ENCODE measurements around the gene CD93. TPM values are rescaled to one million over a fixed set of nuclear protein-coding genes. Genes with fewer than 3 reads are reported as not detected.

Gene CD93
- total RNA-seq, 1 experiment from 2014 or later: not detected

GRCh38 chr20:23060629-23061028 is 25.5 kb downstream of the CD93 start:
- DNase-seq: no peak
- H3K27me3 ChIP-seq: no peaks in the 10 kb centered on the region
- H3K9me3 ChIP-seq: no peaks in the 10 kb centered on the region
- H3K4me3 ChIP-seq: no peak overlapping the region
- no peaks in the 10 kb centered on the region for H3K36me3 ChIP-seq

- no peaks in the 10 kb centered on the region for H3K27me3 ChIP-seq
- H3K9me3 ChIP-seq: no peaks in the 10 kb centered on the region
- no peak overlapping the region for H3K4me3 ChIP-seq
- no peaks in the 10 kb centered on the region for H3K36me3 ChIP-seq
- DNase-seq: no peak
Observed at GRCh38 chr20:23059846-23060245, 26.3 kb downstream of the CD93 start.

- no peaks in the 10 kb centered on the region for H3K9me3 ChIP-seq
- no peak for DNase-seq
- no peaks in the 10 kb centered on the region for H3K27me3 ChIP-seq
- H3K36me3 ChIP-seq: no peaks in the 10 kb centered on the region
- no peak overlapping the region for H3K4me3 ChIP-seq
Observed at GRCh38 chr20:23059001-23059400, 27.1 kb downstream of the CD93 start.

- Histone ChIP-seq H3K4me3 (no peak overlapping the region), H3K36me3 (no peaks in the 10 kb centered on the region), H3K9me3 (no peaks in the 10 kb centered on the region), H3K27me3 (no peaks in the 10 kb centered on the region)
- no peak for DNase-seq
Observed at GRCh38 chr20:23058240-23058639, 27.9 kb downstream of the CD93 start.

GRCh38 chr20:23052904-23053303 is 33.2 kb downstream of the CD93 start:
- DNase-seq: no peak
- no peaks in the 10 kb centered on the region; the same call in 1 of the 2 replicates for H3K27me3 ChIP-seq
- H3K36me3 ChIP-seq: no peaks in the 10 kb centered on the region
- no peak overlapping the region for H3K4me3 ChIP-seq
- H3K9me3 ChIP-seq: no peaks in the 10 kb centered on the region

GRCh38 chr20:23050847-23051627 is 35.1 kb downstream of the CD93 start:
- Histone ChIP-seq H3K27me3 (no peaks in the 10 kb centered on the region; the same call in 1 of the 2 replicates), H3K4me3 (no peak overlapping the region), H3K9me3 (no peaks in the 10 kb centered on the region), H3K36me3 (no peaks in the 10 kb centered on the region)
- DNase-seq: no peak

- H3K4me3 ChIP-seq: peak overlapping the region; percentile 39
- peak; percentile 33 for DNase-seq
- no peaks in the 10 kb centered on the region for H3K36me3 ChIP-seq
- no peaks in the 10 kb centered on the region for H3K9me3 ChIP-seq
- no peaks in the 10 kb centered on the region; the same call in 1 of the 2 replicates for H3K27me3 ChIP-seq
Observed at GRCh38 chr20:23050076-23050838, 35.9 kb downstream of the CD93 start.

- Histone ChIP-seq H3K36me3 (no peaks in the 10 kb centered on the region), H3K9me3 (no peaks in the 10 kb centered on the region), H3K27me3 (no peaks in the 10 kb centered on the region; the same call in 1 of the 2 replicates), H3K4me3 (peak within 1 kb of the TSS; percentile 39)
- DNase-seq: peak; percentile 83
Observed at GRCh38 chr20:23049201-23050075, 36.7 kb downstream of the CD93 start, which contains the start of gene THBD. Gene THBD (minus strand): TSS chr20:23049672. CDS start chr20:23049504, 168 bp downstream.

GRCh38 chr20:23048283-23049200 is 37.6 kb downstream of the CD93 start:
- no peaks in the 10 kb centered on the region for H3K36me3 ChIP-seq
- no peaks in the 10 kb centered on the region; the same call in 1 of the 2 replicates for H3K27me3 ChIP-seq
- H3K4me3 ChIP-seq: peak overlapping the region; percentile 39
- no peaks in the 10 kb centered on the region for H3K9me3 ChIP-seq
- DNase-seq: peak; percentile 14

GRCh38 chr20:23047738-23048214 is 38.3 kb downstream of the CD93 start:
- no peaks in the 10 kb centered on the region; the same call in 1 of the 2 replicates for H3K27me3 ChIP-seq
- H3K4me3 ChIP-seq: no peak overlapping the region
- DNase-seq: no peak
- H3K9me3 ChIP-seq: no peaks in the 10 kb centered on the region
- no peaks in the 10 kb centered on the region for H3K36me3 ChIP-seq

GRCh38 chr20:23047001-23047737 is 39.0 kb downstream of the CD93 start:
- Histone ChIP-seq H3K9me3 (no peaks in the 10 kb centered on the region), H3K4me3 (no peak overlapping the region), H3K36me3 (no peaks in the 10 kb centered on the region), H3K27me3 (no peaks in the 10 kb centered on the region; the same call in 1 of the 2 replicates)
- no peak for DNase-seq

- Histone ChIP-seq H3K36me3 (no peaks in the 10 kb centered on the region), H3K9me3 (no peaks in the 10 kb centered on the region), H3K4me3 (no peak overlapping the region), H3K27me3 (no peaks in the 10 kb centered on the region; the same call in 1 of the 2 replicates)
- no peak for DNase-seq
Observed at GRCh38 chr20:23046431-23046830, 39.7 kb downstream of the CD93 start.

- no peaks in the 10 kb centered on the region for H3K36me3 ChIP-seq
- no peak for DNase-seq
- no peaks in the 10 kb centered on the region for H3K27me3 ChIP-seq
- H3K4me3 ChIP-seq: no peak overlapping the region
- H3K9me3 ChIP-seq: no peaks in the 10 kb centered on the region
Observed at GRCh38 chr20:23043376-23043775, 42.7 kb downstream of the CD93 start.

- H3K27me3 ChIP-seq: no peaks in the 10 kb centered on the region
- no peak overlapping the region for H3K4me3 ChIP-seq
- H3K9me3 ChIP-seq: no peaks in the 10 kb centered on the region
- H3K36me3 ChIP-seq: no peaks in the 10 kb centered on the region
- DNase-seq: no peak
Observed at GRCh38 chr20:23042270-23042669, 43.9 kb downstream of the CD93 start.

- Histone ChIP-seq H3K27me3 (no peaks in the 10 kb centered on the region), H3K4me3 (no peak overlapping the region), H3K9me3 (no peaks in the 10 kb centered on the region), H3K36me3 (no peaks in the 10 kb centered on the region)
- DNase-seq: no peak
Observed at GRCh38 chr20:23039885-23040508, 46.1 kb downstream of the CD93 start.

All from MG63 (cell line).